Pulmonary artery endothelial cell (primary cell): ENCODE results near the gene PTEN. TPM values are rescaled to one million over a fixed set of nuclear protein-coding genes. Genes with fewer than 3 reads are reported as not detected.

Experiments used
- DNase-seq: peaks from one replicate; pipeline ENCODE4 v3.0.0-alpha.2; 2011; ENCODE audit warnings: low read depth, low spot score
- total RNA-seq: library from RNA; depleted of rRNA; stranded (reverse); fragments of >200 nt; gene quantifications from 2 replicates; pipeline ENCODE4 v1.2.3, GENCODE V29; 2014

The PTEN gene
- total RNA-seq, 1 donor from 2014 or later: 77.5 TPM

GRCh38 chr10:87918254-87918859 is 54.9 kb downstream of the PTEN start:
- peak; percentile 50 for DNase-seq

GRCh38 chr10:87920538-87920937 is 57.1 kb downstream of the PTEN start:
- no peak for DNase-seq

- no peak for DNase-seq
Measured at GRCh38 chr10:87921931-87922688, 58.7 kb downstream of the PTEN start.

GRCh38 chr10:87923233-87923632 is 59.8 kb downstream of the PTEN start:
- DNase-seq: no peak

- peak; percentile 26 for DNase-seq
Measured at GRCh38 chr10:87925570-87925969, 62.1 kb downstream of the PTEN start.

- DNase-seq: peak; percentile 26
Measured at GRCh38 chr10:87927091-87927490, 63.7 kb downstream of the PTEN start.

GRCh38 chr10:87928996-87929395 is 65.6 kb downstream of the PTEN start:
- no peak for DNase-seq

GRCh38 chr10:87930141-87930540 is 66.7 kb downstream of the PTEN start:
- DNase-seq: no peak

- no peak for DNase-seq
Measured at GRCh38 chr10:87930934-87931835, 67.8 kb downstream of the PTEN start.

- DNase-seq: no peak
Measured at GRCh38 chr10:87931836-87932230, 68.4 kb downstream of the PTEN start.

GRCh38 chr10:87935290-87936141 is 72.1 kb downstream of the PTEN start:
- DNase-seq: no peak

GRCh38 chr10:87940210-87940609 is 76.8 kb downstream of the PTEN start:
- DNase-seq: no peak

GRCh38 chr10:87942884-87943527 is 79.6 kb downstream of the PTEN start:
- no peak for DNase-seq

- DNase-seq: no peak
Measured at GRCh38 chr10:87945984-87946383, 82.6 kb downstream of the PTEN start.

- DNase-seq: no peak
Measured at GRCh38 chr10:87952612-87953011, 89.2 kb downstream of the PTEN start.

GRCh38 chr10:87956055-87956454 is 92.6 kb downstream of the PTEN start:
- DNase-seq: no peak

GRCh38 chr10:87957702-87958101 is 94.3 kb downstream of the PTEN start:
- no peak for DNase-seq

- DNase-seq: peak; percentile 20
Measured at GRCh38 chr10:87960230-87960629, 96.8 kb downstream of the PTEN start.

- DNase-seq: peak; percentile 10
Measured at GRCh38 chr10:87961314-87961713, 97.9 kb downstream of the PTEN start.

GRCh38 chr10:87966459-87966858 is 103.0 kb downstream of the PTEN start:
- no peak for DNase-seq

- DNase-seq: no peak
Measured at GRCh38 chr10:87973635-87974034, 110.2 kb downstream of the PTEN start.
